ENCODE data around the gene MAPK1.
"Not testable (repeated sequence)": the region's sequence is repeated elsewhere in the genome, so short reads cannot be mapped to it uniquely, and the experiment has no call there.

Gene MAPK1

DNA sequence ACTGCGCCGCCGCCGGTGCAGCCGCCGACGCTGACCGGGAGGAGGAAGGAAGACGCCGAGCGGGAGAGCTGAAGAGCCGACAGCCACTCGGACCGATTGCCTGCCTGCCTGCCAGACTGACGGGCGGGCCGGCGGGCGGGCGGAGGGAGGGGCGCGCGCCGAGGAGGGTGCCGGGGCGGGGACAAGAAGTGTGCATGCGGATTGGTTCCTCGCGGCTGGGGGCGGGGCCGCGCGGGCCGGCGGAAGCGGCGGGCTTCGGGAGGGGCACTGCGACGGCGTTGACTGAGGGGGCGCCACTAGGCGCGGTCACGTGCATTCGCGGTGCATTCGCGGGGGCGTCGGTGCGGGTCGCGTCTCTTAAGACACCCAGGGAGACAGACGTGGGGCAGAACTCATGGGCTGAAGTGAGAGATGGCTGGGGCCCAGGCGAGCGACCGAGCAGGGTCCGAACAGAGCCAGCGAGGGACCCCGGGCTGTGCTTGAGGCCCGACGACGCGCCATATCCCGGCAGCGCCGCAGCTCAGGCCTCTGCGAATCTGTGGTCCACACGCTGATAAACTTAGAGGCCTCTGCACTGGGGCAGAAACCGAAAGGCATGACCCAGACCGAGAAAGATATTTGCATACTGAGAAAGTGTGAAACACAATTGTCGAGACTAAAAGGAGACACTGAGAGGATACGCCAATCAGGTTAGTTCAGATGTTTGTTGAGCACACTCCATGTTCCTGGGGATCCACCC lies at the start of gene MAPK1:
Gene MAPK1 (minus strand): TSS at position 118 of the 739 bp plus-strand sequence. CDS start 205 bp downstream, outside the sequence.
- peak; percentile 96 for DNase-seq

DNA sequence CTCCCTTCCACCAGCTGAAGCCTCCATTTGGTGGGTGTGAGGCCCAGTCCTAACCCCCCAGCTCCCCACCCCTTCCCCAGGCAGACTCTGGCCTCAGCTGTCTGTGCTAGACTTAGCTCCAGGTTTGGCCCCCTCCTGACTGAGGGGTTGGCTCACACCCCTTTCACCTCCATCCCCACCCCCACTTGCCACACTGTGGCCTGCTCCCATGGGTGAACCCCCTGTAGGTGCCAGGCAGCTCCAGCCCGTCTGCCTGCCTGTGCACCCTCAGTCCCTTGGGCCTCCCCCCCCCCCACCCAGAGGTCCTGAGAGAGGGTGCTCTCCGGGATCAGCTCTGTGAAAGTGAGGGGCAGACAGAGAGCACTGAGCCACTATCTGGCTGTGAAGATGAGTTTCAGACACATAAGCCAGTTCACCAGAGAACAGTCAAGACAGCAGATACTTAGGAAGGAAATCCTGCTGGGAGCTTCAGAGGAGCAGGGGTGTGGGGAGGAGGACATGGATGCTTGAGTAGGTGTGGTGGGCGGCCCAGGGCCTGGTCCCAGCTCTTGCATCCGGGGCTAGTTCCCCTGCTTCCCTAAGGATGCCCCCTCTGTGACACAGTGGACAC lies 49.0 kb upstream of the MAPK1 start:
- DNase-seq: no peak

DNA sequence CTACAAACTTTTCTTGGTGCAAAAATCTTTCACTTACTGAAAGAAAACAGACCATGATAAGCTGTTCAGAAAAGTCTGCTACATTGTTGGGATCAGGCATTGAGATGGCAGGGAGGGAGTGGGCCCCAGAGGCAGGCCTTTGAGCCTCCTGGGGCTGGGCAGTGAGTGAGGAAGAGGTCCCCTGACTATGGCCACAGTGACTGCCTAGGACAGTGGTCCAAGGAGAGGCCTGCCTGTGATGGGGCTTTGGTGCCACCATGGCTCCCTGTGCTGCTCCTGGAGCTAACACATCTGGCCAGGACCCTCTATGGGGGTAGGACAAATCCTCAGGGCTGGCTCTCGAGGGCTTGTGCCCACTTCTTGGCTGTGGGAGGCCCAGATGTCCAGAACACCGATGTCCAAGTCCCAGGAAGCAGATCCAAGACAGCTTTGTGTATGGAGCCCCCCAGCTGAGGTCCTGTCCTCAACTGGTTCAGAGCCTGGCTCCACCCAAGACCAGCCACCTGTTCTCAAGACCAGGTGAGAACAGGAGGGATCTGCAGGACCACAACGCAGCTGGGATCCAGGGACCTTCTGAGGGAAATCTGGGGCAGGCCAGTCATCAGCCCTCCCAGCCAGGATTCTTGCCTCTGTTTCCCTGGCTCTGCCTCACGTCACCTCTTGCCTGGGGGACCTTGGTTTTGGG lies 48.3 kb upstream of the MAPK1 start:
- DNase-seq: no peak

DNA sequence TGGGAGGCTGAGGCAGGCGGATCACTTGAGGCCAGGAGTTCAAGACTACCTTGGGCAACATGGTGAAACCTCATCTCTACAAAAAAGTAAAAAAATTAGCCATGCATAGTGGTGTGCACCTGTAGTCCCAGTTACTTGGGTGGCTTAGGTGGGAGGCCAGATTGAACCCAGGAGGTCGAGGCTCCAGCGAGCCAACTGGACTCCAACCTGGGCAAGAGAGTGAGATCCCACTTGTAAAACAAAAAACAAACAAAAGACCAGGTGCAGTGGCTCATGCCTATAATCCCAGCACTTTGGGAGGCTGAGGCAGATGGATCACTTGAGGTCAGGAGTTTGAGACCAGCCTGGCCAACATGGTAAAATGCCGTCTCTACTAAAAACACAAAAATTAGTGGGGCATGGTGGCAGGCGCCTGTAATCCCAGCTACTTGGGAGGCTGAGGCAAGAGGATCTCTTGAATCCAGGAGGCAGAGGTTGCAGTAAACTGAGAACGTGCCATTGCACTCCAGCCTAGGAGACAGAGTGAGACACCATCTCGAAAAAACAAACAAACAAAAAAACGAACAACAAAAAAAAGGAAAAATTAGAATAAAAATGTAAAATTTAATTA lies 46.7 kb upstream of the MAPK1 start:
- not testable (repeated sequence) for DNase-seq

DNA sequence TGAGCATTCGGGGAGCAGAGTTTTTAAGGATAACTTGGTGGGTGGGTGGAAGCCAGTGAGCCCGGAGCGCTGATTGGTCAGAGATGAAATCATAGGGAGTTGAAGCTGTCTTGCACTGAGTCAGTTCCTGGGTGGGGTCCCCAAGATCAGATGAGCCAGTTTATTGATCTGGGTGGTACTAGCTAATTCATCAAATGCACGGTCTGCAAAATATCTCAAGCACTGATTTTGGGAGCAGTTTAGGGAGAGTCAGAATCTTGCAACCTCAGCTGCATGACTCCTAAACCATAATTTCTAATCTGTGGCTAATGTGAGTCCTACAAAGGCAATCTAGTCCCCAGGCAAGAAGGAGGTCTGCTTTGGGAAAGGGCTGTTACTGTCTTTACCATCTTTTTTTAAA lies 42.9 kb upstream of the MAPK1 start:
- not testable (repeated sequence) for DNase-seq

DNA sequence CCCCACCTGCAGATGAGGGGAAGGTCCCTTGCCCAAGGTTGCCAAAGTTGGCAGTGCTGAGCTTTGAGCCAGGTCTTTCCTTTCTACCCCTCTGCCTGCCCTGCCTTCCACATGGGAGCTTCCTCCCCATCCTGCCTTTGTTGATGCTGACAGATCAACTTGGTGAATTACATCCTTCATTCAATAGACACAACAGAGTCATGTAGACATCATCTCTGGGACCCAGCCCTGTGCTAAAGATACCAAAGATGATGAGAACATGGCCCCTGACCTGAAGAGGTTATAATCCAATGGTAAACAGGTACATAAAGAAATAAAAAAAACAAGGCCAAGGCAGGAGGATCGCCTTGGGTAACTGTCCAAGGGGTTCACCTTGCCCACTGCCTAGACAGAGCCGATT lies 42.4 kb upstream of the MAPK1 start:
- no peak for DNase-seq

DNA sequence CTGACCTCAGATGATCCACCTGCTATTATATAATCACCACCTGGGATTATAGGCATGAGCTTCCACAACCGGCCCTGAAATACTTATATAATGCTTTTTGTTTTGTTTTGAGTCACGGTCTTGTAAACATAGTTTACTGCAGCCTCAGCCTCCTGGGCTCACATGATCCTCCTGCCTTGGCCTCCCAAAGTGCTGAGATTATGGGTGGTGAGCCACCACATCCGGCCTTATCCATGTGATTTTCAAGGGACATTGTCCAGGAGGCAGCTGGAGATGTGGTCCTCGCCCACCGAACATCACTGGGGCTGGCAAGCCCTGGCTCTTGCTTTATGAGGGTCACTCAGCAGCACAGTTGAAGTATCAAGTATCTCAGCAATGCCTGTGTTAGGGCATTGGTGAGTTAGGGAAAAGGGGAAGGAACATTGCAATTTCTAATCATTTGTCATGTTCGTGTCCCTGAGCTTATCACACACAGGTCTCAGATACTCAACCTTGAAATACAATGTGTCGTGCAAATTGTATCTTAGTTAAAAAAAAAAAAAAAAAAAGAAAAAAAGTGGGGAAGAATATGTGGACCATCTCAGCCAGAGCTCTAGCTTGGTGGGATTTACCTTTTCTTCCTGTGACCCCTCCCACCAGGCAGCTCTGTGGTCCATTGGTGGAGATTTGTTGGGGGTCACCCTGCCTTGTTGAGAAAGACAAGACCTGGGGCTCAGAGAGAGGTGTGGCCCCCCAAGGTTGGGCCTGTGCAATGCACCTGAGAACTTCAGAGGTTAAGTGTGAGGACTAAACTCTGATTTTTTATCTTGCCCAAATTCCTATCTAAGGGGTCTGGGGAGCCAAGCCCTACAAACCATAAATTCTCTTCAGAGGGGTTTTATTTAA lies 40.4 kb upstream of the MAPK1 start:
- no peak for DNase-seq

DNA sequence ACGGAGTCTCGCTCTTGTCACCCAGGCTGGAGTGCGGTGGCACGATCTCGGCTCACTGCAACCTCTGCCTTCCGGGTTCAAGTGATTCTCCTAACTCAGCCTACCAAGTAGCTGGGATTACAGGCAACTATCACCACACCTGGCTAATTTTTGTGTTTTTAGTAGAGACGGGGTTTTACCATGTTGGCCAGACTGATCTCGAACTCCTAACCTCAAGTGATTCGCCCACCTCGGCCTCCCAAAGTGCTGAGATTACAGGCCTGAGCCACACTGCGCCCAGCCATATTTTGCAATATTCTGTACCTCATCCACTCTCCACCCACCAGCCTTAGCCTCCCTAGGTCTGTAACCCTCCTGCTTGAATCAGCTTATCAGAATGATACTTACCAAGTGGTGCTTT lies 37.8 kb upstream of the MAPK1 start:
- DNase-seq: not testable (repeated sequence)

DNA sequence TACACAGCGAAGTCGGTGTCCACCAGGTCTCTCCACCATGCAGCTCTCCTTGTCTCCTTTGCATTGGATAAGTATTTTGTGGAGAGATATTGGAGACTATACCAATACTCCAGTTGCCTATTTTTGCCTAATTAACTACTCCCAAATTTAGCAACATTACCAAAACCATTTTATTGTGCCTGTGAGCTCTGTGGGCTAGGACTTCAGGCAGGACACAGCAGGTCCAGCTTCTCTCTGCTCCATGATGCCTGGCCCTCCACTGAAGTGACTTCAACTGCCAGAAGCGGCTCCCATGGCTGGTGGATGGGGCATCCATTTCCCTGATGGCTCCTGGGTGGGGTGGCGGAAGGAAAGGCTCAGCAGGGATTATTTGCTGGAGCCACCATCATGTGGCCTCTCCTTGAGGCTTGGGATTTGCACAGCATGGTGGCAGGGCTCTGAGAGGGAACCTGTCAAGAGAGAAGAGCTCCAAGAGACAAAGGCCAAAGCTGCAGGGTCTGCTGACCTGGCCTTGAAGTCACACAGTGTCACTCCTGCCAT lies 36.9 kb upstream of the MAPK1 start:
- no peak for DNase-seq

DNA sequence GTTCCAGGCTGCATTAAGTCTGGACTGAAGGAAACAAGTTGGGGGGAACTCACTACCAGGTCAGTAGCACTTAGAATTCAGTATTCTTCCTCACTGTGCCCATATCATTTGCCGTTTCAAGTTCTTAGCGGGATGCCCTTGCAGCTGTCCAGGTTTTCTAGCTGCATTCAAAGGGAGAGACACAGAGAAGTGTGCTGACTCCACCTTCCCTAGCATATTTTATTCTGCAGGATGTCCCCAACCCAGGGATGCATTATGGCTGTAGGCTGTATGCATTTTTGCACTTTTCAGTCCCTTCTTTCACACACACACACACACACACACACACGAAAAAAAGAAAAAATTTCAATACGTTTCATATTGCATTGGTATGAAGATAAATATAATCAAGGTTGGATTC lies 35.8 kb upstream of the MAPK1 start:
- no peak for DNase-seq

DNA sequence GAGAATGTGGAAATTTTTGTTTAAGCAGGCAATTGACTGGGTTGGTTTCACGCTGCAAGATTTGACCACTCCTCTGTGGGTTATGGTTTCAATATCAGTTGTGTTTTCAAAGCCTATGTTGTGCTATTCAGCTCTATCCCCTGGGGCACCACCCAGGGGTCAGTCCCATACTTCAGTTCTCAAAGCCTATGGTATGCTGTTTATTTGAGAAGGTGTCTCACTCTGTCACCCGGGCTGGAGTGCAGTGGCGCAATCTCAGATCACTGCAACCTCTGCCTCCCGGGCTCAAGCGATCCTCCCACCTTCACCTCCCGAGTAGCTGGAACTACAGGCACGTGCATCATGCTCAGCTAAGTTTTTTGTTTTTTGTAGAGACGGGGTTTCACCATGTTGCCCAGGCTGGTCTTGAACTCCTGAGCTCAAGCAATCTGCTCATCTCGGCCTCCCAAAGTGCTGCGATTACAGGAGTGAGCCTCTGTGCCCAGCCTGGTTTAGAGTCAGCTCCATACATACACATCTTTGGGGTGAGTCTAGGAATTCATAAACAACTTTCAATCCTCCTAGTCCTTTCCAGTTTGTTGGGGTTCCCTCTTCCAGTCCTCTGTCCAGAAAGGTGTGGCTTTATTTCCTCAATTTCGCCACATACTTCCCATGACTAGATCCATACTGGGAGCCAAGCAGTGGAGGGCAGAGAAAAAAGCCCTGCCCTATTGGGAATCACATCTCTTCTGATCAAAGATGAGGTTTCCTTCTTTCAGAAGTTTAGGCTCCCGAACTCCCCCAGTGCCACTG lies 35.0 kb upstream of the MAPK1 start:
- DNase-seq: no peak

DNA sequence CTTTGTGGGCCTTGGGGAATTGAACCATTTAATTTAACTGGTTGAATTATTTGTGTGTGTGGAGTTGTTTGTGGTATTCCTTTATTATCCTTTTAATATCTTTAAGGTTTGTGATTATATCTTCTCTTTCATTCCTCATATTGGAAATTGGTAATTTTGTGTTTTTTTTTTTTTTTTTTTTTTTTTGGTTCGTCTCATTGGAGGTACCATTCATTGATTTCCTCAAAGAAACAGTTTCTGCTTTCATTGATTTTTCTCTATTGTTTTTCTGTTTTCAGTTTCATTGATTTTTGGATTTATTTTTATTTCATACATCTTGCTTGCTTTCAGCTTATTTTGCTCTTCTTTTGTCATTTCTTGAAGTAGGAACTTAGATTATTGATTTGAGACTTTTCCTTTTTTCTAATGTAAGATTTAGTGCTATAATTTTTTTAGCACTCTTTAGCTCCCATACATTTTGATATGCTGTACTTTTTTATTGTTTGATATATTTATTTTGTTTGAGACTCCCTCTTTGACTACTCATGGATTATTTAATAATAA lies 31.0 kb upstream of the MAPK1 start:
- no peak for DNase-seq

DNA sequence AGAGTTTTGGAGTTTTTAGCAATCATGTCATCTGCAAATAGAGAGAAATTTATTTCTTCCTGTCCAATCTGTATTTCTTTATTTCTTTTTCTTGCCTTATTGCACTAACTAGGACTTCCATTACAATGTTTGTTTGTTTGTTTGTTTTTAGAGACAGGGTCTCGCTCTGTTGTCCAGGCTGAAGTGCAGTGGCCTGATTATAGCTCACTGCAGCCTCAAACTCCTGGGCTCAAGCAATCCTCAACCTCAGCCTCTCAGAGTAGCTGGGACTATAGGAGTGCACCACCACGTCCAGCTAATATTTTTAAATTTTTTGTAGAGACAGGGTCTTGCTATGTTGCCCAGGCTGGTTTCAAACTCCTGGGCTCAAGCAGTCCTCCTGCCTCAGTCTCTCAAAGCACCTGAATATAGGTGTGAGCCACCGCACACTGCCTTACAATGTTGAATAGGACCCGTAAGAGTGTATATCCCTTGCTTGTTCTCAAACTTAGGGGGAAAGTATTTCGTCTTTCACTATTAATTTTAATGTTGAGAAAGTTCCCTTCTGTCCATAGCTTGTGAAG lies 29.6 kb upstream of the MAPK1 start:
- DNase-seq: no peak

DNA sequence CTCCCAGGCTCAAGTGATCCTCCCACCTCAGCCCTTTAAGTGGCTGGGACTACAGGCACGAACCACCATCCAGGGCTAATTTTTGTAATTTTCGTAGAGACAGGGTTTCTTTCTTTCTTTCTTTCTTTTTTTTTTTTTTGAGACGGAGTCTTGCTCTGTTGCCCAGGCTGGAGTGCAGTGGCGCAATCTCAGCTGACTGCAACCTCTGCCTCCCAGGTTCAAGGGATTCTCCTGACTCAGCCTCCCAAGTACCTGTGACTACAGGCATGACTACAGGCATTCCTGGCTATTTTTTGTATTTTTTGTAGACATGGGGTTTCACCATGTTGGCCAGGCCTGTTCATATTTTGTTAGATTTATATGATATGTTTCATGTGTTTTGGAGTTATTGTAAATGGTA lies 28.8 kb upstream of the MAPK1 start:
- DNase-seq: not testable (repeated sequence)

DNA sequence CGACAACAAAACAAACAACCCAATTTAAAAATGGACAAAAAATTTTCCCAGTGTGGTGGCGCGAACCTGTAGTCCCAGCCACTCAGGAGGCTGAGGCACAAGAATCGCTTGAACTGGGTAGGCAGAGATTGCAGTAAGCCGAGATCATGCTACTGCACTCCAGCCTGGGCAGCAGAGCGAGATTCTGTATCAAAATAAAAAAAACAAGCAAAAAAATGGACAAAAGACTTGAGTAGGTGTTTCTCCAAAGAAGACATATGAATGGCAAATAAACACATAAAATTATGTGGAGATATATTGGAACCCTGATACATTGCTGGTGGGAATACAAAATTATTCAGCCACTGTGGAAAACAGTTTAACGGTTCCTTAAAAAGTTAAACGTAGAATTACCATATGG lies 27.4 kb upstream of the MAPK1 start:
- DNase-seq: no peak

DNA sequence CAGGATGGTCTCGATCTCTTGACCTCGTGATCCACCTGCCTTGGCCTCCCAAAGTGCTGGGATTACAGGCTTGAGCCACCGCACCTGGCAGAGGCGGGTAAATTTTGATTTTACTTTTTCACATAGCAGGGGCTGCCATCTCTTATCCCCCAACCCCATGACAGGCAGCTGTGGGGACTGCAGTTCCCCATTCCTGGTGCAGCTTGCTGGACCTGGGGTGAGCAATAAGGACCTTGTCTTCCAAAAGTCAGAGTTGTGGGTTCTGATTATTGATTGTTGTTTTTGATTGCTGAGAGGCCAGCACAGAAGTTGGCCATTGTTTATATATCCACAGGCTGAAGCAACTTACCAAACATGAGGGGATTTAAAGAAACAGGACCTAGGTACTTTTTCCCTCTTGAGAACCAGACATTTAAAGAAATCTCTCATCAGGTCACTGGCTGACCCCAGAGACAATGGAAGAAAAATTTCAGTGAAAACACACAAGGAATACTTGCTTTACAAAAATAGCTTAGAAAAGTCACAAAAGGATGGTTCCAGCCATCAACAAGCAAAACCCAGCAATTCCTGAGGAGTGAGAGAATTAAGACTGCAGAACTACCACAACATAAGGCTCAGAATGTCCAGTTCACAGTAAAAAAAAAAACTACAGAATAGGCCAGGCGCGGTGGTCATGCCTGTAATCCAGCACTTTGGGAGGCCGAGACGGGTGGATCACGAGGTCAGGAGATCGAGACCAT lies 22.0 kb upstream of the MAPK1 start:
- no peak for DNase-seq

DNA sequence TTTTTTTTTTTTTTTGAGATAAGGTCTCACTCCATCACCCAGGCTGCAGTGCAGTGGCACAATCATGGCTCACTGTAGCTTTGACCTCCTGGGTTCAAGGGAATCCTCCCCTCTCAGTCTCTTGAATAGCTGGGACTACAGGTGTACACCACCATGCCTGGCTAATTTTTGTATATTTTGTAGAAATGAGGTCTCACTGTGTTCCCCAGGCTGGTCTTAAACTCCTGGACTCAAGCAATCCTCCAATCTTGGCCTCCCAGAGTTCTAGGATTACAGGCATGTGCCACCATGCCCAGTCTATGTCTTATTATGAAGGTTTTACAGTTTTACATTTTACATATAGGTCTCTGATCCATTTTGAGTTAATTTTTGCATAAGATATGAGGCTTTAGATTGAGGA lies 20.4 kb upstream of the MAPK1 start:
- no peak for DNase-seq

DNA sequence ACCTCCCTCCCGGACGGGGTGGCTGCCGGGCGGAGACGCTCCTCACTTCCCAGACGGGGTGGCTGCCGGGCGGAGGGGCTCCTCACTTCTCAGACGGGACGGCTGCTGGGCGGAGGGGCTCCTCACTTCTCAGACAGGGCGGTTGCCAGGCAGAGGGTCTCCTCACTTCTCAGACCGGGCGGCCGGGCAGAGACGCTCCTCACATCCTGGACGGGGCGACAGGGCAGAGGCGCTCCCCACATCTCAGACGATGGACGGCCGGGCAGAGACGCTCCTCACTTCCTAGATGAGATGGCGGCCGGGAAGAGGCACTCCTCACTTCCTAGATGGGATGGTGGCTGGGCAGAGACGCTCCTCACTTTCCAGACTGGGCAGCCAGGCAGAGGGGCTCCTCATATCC lies 16.5 kb upstream of the MAPK1 start:
- not testable (repeated sequence) for DNase-seq

DNA sequence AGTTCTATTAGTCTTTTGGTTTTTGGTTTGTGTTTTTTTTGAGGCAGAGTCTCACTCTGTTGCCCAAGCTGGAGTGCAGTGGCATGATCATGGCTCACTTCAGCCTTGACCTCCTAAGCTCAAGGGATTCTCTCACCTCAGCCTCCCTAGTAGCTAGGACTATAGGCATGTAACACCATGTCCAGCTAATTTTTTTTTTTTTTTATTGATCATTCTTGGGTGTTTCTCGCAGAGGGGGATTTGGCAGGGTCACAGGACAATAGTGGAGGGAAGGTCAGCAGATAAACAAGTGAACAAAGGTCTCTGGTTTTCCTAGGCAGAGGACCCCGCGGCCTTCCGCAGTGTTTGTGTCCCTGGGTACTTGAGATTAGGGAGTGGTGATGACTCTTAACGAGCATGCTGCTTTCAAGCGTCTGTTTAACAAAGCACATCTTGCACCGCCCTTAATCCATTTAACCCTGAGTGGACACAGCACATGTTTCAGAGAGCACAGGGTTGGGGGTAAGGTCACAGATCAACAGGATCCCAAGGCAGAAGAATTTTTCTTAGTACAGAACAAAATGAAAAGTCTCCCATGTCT lies 15.4 kb upstream of the MAPK1 start:
- DNase-seq: not testable (repeated sequence)
